Measurements from ENCODE around the gene RHOA.

RHOA gene

GRCh38 chr3:49411968-49412631, at the start of gene RHOA, which contains the start of gene TCTA:
TSS of gene RHOA (minus strand) at chr3:49411976. CDS start at chr3:49375589, 36,387 bp downstream.
TSS of gene TCTA (plus strand) at chr3:49412423. CDS start at chr3:49412427, 4 bp downstream.
- peak; percentile 99 for DNase-seq

GRCh38 chr3:49460956-49461355, 49.2 kb upstream of the RHOA start:
- DNase-seq, result no peak

- no peak for DNase-seq
Observed at GRCh38 chr3:49460188-49460890, 48.6 kb upstream of the RHOA start.

- no peak for DNase-seq
Observed at GRCh38 chr3:49456466-49456865, 44.7 kb upstream of the RHOA start.

- no peak for DNase-seq
Observed at GRCh38 chr3:49454898-49455681, 43.3 kb upstream of the RHOA start.

GRCh38 chr3:49454458-49454857, 42.7 kb upstream of the RHOA start:
- DNase-seq, result no peak

- DNase-seq, result no peak
Observed at GRCh38 chr3:49453621-49454020, 41.8 kb upstream of the RHOA start.

- no peak for DNase-seq
Observed at GRCh38 chr3:49445391-49445790, 33.6 kb upstream of the RHOA start.

- DNase-seq, result no peak
Observed at GRCh38 chr3:49434731-49435130, 23.0 kb upstream of the RHOA start.

- DNase-seq, result no peak
Observed at GRCh38 chr3:49428752-49429080, 16.9 kb upstream of the RHOA start.

- DNase-seq, result no peak
Observed at GRCh38 chr3:49427586-49427985, 15.8 kb upstream of the RHOA start.

GRCh38 chr3:49424816-49425215, 13.0 kb upstream of the RHOA start:
- no peak for DNase-seq

GRCh38 chr3:49422379-49423248, 10.8 kb upstream of the RHOA start, which contains the start of gene AMT:
TSS of gene AMT (minus strand) at chr3:49422473. CDS start at chr3:49422450, 23 bp downstream.
- no peak for DNase-seq

GRCh38 chr3:49421890-49422378, 10.2 kb upstream of the RHOA start:
- DNase-seq, result no peak

GRCh38 chr3:49417516-49418120, 5.8 kb upstream of the RHOA start:
- no peak for DNase-seq

GRCh38 chr3:49416867-49417266, 5.1 kb upstream of the RHOA start:
- no peak for DNase-seq

- DNase-seq, result peak in 1 of 2 donors; percentile 52
Observed at GRCh38 chr3:49415931-49416601, 4.3 kb upstream of the RHOA start.

GRCh38 chr3:49414753-49415152, 3.0 kb upstream of the RHOA start:
- DNase-seq, result no peak

- DNase-seq, result no peak
Observed at GRCh38 chr3:49413338-49413734, 1.6 kb upstream of the RHOA start.

- no peak for DNase-seq
Observed at GRCh38 chr3:49412632-49413337, 1.0 kb upstream of the RHOA start.

- DNase-seq, result no peak
Observed at GRCh38 chr3:49411535-49411967, 225 bp downstream of the RHOA start.
